GM12801 (cell line): Measurements from ENCODE around the gene SMTN.

Experiments used
- TF ChIP-seq, protein P1 (sequence below): IDR thresholded peaks from one replicate; pipeline ENCODE4 v1.5.1; 2011; ENCODE audit warnings: control low read depth; ENCODE audit not compliant: insufficient read length; ENCODE audit errors: extremely low read depth

Gene SMTN

GRCh38 chr22:31081963-31082605 lies 966 bp downstream of the SMTN start:
- TF ChIP-seq, protein P1, sequence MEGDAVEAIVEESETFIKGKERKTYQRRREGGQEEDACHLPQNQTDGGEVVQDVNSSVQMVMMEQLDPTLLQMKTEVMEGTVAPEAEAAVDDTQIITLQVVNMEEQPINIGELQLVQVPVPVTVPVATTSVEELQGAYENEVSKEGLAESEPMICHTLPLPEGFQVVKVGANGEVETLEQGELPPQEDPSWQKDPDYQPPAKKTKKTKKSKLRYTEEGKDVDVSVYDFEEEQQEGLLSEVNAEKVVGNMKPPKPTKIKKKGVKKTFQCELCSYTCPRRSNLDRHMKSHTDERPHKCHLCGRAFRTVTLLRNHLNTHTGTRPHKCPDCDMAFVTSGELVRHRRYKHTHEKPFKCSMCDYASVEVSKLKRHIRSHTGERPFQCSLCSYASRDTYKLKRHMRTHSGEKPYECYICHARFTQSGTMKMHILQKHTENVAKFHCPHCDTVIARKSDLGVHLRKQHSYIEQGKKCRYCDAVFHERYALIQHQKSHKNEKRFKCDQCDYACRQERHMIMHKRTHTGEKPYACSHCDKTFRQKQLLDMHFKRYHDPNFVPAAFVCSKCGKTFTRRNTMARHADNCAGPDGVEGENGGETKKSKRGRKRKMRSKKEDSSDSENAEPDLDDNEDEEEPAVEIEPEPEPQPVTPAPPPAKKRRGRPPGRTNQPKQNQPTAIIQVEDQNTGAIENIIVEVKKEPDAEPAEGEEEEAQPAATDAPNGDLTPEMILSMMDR: no peak

DNA sequence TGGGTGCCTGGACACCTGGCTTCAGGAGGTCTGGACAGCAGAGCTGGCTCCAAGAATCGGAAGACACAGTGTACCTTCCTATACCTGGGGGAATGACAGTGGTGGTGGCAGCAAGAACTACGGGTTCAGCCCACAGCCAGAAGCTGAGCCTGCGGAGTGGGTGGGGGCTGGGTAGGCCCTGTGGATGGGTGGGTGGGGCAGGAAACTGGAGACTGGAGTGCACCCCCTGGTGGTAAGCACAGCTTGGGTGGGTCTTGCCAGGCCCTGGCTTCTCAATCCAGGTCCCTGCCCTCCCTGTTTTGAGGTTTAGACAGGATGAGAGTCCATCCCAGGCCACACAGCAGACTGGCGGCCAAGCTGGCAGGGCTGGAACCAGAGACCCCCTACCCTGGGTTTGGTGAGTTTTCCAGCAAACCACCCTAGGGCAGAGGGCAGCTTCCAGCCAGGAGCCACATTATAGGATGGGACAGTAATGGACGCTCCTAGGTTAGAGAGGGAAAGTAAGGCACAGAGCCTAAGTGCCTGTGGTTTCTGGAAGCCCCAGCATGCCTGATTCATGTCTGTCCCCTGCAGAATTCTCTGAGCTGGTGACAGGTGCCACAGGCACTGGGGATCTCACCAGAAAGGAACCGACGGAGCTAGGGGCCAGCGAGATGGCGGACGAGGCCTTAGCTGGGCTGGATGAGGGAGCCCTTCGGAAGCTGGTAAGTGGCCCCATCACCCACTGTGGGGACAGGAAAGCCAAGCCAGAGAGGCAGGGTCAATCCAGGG lies 1.7 kb downstream of the SMTN start:
- TF ChIP-seq, protein P1: no peak

- TF ChIP-seq, protein P1: no peak
These were observed 2.3 kb downstream of the SMTN start for GRCh38 chr22:31083377-31083768.

DNA sequence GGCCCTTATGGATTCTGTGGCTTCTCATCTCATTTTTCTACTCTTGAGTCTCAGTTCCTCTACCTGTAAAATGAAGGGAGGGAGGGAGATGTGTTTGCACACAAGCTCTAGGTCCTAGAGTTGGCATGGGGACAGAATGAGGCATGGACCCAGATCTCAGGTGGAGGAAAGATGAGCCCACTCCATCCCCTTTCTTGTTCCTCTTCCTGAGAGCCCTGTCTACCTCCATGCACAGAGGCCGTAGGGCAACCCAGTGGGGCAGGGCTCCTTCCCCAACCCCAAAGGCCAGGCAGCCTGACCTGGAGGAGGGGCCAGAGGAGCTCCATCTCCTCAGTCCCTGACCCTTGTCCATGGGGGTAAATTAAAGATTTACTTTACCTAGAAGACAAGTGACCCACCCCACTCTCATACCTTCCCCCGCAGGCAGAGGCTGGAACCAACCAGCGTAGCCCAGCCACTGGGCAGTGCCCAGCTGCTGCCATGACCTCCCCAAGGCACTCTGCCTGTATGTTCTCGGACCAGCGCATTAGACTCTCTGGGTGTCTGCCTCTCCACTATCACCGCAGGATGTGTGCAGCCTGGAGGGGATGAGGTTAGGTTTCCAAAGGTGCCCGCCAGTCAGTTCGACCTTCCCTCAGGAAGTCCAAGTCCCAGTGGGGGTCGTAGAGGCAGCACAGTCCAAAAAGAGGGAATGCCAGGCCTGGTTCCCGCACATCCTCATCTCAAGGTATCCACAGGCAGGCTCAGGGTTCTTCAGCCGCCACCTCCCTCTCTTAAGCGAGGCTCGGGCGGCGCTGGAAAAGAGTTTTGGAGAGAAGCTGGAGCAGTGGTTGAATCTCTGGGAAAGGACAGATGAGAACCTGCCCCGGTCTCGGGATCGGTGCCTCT lies 3.0 kb downstream of the SMTN start:
- TF ChIP-seq, protein P1: no peak

GRCh38 chr22:31084811-31085492 lies 3.8 kb downstream of the SMTN start:
- TF ChIP-seq, protein P1: no peak

- TF ChIP-seq, protein P1: no peak
These were observed 4.3 kb downstream of the SMTN start for GRCh38 chr22:31085493-31085824.

- TF ChIP-seq, protein P1: no peak
These were observed 4.8 kb downstream of the SMTN start for GRCh38 chr22:31085928-31086327.
